Raji (cell line): Measurements from ENCODE around the gene WNT6.

Source experiments
- POLR2A ChIP-seq: IDR thresholded peaks from 2 replicates; pipeline ENCODE4 v1.6.1; 2011; ENCODE audit warnings: low read depth, low read length, control low read depth; ENCODE audit not compliant: insufficient read depth

WNT6 gene

DNA sequence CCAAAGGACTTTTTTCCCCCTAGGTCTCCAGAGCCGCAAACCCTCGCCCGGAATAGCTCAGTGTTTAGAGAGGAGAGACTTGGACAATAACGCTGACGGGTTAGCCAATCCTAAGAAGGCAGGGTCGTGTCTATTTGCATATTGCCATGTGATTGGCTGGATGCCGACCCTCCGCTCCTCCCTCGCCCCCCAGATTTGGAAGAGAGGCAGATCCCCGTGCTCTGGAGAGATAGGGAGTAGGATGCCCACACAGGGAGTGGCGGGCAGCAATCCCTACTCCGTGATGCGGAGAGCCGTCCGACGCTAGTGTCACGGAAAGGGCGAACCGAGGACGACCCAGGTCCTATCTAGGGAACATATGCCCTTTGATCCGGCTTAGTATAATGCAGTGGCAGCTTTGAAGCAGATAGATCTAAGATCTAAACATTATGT lies 1.4 kb downstream of the WNT6 start:
- no peak for TF ChIP-seq POLR2A

GRCh38 chr2:218861645-218862318 lies 2.2 kb downstream of the WNT6 start:
- no peak for TF ChIP-seq POLR2A

DNA sequence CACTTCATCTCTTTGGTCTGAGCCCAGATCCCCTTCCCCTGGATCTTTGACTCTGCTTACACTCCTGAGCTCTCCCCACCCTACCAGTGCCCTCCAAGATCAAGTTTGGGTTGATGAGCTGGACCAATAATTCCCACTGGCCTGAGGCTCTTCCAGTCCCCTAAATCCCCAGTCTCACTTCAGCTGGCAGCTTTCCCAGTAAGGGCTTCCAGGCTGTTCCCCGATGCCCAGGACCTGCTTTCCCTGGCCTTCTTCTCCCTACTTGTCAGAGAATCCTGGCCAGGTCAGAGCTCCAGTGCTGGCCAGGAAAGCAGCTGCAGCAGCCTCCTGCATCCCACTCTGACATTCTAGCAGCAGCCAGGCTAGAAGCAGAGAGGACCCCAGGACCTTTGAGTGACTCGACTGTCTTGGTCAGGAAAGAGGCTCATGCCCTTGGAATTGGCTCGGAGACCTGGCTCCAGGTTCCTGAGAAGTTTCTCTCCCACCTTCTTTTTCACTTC lies 3.5 kb downstream of the WNT6 start:
- no peak for TF ChIP-seq POLR2A

DNA sequence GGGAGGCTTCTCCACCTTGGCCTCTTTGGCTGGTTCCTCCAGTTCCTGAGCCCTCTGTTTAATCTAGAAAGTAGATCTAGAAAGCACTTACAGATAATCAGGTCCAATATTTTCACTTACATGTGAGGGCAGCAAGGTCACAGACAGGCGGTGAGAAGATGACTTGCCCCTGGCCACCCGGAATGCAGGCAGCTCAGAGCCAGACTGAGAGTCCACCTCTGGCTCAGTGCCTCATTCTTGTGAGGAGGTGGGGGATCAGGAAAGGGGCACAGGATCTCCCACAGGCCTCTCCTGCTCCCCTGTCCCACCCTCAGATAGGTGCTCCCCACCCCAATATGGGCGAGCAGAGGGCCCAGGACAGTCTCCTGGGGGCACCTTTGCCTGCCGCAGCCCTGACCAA lies 5.8 kb downstream of the WNT6 start:
- no peak for TF ChIP-seq POLR2A

DNA sequence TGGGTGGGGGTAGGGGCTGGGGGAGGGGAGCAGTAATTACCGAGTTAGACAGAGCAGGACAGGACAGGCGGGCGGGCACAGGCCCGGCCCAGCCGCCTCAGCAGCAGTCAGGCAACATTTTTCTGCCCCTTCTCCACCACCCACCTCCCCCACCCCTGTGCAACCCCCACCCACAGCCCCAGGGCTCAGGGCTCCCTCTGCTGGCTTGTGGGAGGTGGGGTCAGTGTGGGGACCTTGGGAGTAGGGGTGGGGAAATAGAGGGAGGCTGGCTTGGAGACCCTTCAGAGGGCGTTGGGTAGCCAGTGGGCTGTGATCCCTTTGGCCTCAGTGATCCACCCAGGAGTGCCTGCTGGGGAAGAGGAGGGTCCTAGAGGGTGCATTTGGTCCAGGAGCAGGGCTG lies 6.4 kb downstream of the WNT6 start:
- TF ChIP-seq POLR2A, result no peak

DNA sequence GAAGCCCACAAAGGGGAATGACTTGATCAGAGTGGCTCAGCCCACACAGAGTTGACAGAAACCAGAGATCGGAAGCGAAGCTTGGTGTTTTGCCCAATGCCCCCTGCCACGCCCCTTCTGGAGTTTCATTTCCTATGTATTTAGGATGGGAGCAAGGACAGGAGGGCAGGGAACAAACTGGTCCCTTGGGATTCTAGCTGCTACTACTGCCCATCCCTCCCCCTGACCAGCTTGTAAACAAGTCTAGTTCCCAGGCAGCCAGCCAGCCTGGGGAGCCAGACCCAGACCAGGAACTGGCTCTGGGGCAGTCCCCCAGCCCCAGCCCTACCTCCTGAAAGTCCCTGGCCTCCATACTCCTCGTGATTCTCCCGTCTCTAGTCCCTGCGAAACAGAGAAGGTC lies 8.3 kb downstream of the WNT6 start:
- TF ChIP-seq POLR2A, result no peak

DNA sequence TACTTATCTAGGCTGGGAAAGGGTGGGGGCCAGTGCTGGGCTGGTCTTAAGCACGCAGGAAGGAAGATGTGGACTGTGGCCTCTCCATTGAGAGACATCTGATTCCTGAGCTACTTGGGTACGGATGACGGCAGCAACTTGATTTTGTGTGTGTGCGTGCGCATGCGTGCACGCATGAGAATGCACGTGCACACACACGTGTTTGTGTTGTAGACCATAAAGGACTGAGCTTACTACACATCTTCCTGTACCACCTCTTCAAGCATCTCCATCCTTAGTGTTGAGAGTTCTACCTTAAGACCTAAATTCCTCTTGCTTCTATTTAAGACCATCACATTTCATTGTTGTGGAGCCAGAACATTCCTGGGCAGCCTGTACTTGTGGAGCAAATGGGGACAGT lies 9.5 kb downstream of the WNT6 start:
- no peak for TF ChIP-seq POLR2A

DNA sequence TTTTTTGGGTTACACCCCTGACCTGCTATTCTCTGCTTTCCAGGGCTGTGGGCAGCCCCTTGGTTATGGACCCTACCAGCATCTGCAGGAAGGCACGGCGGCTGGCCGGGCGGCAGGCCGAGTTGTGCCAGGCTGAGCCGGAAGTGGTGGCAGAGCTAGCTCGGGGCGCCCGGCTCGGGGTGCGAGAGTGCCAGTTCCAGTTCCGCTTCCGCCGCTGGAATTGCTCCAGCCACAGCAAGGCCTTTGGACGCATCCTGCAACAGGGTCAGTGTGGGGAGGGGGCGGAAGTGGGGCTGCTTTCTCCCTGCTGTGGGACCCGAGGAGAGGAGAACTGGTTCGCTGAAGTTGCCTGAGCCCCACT lies 11.4 kb downstream of the WNT6 start:
- TF ChIP-seq POLR2A, result no peak

DNA sequence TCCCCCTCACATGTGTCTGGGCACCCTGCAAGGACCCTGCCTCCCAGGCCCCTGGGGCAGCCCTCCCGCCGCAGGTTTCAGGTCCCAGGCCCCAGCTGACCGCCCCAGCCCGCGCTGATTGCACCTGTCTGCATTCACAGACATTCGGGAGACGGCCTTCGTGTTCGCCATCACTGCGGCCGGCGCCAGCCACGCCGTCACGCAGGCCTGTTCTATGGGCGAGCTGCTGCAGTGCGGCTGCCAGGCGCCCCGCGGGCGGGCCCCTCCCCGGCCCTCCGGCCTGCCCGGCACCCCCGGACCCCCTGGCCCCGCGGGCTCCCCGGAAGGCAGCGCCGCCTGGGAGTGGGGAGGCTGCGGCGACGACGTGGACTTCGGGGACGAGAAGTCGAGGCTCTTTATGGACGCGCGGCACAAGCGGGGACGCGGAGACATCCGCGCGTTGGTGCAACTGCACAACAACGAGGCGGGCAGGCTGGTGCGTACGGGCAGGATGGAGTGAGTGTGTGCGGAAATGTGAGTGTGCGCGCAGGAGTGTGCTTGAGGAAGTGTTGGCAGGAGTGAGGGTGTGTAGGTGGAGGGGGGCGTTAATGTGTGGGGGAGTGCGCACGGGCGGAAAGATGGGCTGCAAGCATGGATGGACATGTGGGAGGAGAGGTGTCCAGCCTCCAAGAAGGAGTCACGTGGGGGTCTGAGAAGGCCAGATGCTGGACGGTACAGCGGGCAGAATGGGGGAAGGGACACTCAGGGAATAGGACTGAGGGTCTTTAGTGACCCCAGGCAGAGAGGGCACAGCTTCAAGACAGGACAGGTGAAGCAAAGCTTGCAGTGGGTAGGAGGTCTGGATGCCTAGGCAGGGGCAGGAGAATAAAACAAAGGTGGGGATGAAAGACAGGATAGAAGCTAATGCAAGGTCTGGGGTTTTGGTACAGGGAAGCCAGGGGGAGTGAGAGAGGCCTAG lies 12.0 kb downstream of the WNT6 start:
- TF ChIP-seq POLR2A, result no peak

GRCh38 chr2:218872645-218873358 lies 13.2 kb downstream of the WNT6 start:
- no peak for TF ChIP-seq POLR2A

- no peak for TF ChIP-seq POLR2A
These were observed 14.0 kb downstream of the WNT6 start for GRCh38 chr2:218873359-218874194.

- no peak for TF ChIP-seq POLR2A
These were observed 16.2 kb downstream of the WNT6 start for GRCh38 chr2:218875692-218876246.

DNA sequence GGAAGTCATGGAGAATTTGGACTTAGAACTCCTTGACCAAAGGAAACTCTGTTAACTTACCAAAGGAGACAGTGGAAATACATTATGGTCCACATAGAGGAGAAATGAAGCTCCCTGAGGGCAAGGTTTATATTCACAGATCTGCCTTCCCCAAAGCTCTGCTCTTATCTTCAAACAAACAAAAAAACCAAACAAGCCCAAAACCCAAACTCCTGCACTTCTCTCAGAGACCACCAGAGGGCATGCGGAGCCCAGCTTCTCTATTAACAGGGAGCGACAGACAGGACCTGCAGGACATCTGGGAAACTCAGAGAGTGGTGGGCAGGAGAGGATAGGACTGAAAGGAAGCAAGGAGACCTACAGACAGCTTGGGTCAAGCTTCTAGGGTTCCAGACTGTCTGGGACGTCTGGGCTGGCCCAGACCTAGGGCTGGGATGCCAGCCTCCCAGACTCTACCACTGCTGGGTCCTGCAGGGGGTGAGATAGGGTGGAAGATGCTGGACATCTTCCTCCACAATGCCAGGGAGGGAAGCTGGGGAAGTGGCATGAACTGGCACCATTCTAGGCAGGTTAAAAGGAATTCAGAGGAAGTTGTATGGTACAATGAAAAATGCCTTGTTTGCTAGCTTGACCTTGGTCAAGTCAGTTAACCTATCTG lies 17.1 kb downstream of the WNT6 start:
- TF ChIP-seq POLR2A, result no peak

DNA sequence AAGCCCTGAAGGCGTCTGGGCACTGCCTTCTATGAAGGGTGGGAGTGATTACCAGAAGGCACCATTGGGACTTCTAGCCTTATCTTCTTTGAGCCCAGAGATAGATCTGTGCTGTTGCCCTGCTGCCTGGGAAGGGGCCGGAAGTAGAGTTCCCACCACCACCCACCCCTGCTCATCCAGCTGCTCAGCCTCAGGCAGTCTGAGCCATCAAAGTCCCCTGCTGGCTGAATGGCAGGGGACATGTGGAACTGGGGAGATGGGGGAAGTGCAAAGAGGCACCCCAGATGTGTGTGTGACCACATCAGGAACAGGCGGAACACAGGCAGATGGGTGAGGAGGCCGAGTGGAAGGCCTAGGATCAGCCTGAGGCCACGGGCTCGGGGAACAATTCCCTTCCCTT lies 17.7 kb downstream of the WNT6 start:
- TF ChIP-seq POLR2A, result no peak

DNA sequence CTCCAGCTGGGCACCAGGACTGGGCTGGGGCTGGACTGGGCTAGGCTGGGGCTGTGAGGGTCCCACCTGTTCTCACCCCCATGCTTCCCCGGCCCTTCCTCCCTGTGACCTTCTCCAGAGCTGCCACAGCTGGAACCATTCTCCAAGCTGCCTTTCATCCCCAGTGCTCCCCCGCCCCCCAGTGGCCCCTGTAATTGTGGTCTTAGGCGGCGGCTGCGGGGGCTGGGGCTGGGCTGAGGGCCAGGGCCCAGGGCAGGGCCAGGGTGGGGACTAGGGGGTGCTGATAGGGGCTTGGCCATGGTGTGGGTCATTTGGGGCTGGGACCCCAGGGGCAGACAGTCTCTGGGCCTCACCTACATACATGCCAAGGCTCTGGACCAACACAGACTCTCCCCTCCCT lies 18.3 kb downstream of the WNT6 start:
- no peak for TF ChIP-seq POLR2A
